ENCODE data around the gene GCLM.
"Not testable (repeated sequence)": the region's sequence is repeated elsewhere in the genome, so short reads cannot be mapped to it uniquely, and the experiment has no call there.

GCLM gene

GRCh38 chr1:93888900-93889299, 20.3 kb downstream of the GCLM start:
- DNase-seq: no peak

DNA sequence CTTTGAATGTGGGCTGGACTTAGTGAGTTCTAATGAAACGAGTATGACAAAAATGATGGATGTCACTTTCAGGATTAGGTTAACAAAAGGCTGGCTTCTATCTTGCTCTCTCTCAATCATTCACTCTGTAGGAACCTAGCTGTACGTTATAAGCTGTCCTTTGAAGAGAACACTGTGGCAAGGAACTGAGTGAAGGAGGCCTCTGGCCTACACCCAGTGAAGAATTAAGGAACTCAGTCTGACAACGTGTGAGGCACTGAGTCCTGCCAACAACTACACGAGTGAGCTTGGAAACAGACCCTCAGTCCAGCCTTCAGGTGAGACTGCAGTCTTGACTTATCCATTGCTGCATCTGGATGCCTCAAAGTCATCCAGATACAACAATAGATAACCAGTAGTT, 27.0 kb downstream of the GCLM start:
- DNase-seq: no peak

GRCh38 chr1:93880731-93881130, 28.5 kb downstream of the GCLM start:
- no peak for DNase-seq

DNA sequence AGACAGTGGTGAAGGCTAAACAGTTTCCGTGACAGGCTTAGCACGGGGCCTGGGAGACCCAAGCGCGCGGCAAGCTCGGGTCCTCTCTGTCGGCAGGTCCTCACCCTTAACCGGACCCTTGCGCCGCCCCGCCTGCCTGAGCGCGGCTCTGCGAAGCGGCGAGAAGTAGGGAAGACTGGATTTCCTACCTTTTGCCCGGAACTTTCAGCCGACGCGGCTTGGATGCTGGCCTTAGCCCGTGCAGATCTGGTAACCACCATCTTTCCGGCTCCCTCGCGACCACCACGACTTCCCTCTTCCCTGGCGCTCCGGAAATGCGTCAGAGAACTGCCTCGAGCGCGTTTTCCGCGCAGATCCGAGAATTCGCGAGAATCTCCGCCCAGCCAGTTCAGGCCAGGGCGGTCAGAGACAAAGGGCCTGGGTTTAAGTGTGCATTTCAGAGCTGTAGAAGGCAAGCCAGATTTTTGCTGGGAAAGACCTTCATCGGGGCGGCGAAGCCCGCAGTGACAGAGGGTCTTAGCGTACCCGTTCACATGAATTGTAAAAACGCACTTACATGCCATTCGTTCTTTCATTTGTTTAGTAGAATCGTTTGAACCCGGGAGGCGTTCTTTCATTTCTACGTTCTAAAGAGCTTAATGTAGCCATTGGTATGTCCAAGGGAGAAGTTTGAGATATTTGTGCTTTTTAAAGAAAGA, 30.2 kb downstream of the GCLM start, which contains the start of gene DNTTIP2:
DNTTIP2 (minus strand) TSS at position 318 of the 698 bp plus-strand sequence; CDS start at position 260, 58 bp downstream.
- peak; percentile 95 for DNase-seq

DNA sequence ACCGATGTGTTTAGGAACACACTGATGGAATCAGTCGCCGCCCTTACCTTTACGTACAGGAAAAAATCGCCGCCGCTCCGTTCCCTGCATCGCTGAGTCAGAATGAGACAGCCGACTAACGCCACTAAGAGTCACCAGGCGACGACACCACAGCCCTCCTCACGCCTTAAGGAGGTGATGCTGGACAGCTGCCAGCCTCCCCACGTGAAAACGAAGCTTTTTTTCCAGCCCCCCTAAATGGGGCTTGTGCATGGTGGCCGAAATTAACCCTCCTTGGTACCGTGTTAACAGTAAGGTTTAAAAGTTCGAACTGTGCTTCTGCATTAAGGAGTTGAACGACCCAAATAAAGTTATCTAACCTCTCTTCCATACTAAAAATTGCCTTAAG, 30.7 kb downstream of the GCLM start:
- DNase-seq: peak; percentile 84

DNA sequence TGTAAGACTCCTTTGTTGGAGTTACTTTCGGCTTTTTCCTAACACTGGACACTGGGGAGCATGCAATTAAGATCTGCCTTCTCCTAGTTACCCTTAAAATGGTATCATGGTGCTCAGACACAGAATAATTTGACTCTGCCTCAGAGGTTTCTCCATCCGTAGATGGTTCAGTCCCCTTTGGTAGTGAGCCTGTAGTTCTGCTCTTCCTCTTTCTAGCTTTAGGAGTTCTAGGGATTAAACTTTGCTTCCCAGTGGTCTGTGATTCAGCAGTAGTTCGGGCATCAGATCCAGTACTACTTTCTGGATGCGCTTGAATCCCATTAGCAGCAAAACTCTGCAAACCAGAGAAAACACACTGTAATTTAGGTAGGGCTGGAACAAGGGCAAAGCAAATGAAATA, 31.7 kb downstream of the GCLM start:
- no peak for DNase-seq

DNA sequence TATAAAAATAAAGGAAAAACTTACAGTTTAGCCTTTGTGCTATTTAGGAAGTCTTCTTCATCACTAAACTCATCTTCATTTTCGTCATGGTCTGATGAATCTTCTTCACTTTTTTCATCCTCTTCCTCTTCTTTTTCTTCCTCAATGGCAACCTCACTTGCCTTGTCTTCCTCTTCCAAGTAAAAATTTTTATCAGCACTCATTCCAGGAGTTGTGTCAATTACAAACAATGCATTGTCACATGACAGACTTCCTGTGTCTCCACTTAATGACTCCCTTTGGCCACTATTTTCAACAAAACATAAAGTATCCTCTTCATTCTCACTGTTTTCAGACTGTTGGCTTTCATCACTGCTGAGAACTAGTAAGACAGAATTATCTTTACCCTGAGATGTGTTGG, 33.0 kb downstream of the GCLM start:
- DNase-seq: no peak

DNA sequence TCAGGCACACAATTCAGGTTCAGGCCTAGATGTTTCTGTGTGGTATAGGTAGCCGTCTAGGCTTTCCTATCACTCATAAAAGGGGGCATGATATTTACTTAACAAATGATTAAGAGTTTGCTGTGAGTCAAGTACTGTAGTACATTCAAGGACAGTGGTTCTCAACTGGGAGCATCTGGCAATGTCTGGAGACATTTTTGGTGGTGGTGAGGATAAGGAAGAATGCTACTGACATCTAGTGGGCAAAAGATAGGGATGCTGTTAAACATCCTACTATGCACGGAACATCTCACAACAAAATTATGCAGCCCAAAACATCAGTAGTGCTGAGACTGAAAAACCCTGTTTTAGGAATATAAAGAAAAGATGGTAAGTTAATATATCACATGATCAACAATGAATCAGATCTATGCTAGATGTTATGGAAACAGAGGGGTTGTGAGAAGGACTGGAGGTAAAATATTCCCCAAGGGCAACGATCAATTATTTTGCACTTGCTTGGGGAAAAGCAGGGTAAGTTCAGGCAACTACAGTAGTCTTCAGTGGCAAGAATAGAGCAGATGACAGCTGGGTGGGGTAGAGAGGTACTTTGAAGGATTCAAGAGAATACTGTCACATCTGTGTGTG, 35.1 kb downstream of the GCLM start:
- no peak for DNase-seq

DNA sequence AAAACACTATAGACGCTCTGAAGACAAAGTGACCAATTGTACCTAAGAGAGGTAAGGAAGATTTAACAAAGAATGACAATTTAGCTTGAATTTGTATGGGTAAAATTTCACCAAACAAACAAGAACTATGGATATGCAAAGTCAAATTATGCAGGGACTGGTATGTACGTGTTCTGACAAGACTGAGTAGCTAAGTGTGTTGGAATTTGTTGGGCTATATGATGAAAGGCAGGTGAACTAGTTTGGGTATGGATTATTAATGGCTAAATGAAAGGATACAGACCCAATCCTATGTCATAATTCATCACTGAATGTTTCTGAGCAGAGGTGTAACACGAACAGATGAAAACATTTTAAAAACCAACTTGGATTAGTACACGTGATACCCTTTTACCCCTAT, 37.9 kb downstream of the GCLM start:
- DNase-seq: no peak

DNA sequence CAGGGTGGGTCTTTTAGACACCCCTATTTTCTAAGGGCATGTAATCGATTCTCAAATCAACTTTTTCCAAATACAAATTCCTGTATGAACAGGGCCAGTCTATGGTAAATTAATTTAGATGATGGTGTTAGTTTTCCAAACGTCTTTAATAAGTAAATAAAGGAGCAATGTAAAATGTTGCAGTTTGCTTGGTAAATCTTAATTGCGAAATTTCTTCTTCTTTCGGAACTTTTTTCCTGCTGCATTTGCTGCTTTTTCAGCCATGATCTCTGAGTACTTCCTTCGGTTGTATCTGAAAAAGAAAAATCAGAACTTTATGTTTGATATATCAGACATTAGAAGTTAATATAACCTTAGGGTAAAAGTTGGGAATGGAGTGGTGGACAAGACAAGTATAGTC, 39.6 kb downstream of the GCLM start:
- no peak for DNase-seq

- DNase-seq: not testable (repeated sequence)
Measured at GRCh38 chr1:93868492-93868891, 40.7 kb downstream of the GCLM start.

GRCh38 chr1:93865253-93865652, 44.0 kb downstream of the GCLM start:
- DNase-seq: no peak

DNA sequence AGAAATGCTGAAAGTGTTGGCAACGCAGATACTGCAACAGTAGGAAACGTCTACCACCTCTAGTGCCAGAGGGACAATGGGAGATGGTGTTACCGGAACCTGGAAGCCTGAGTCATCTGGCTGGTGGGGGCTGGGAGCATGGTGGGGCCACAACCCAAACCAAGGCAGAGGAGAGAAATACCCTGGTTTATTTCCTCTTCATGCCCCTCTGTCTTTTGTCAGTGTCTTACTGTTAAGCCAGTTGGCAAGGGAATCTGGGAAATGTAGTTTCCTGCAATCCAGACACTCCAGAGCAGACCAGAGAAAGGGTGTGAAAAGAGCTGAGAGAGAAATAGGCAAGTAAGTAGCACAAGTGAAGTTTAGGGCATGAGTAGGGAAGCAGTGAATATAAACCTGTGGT, 45.1 kb downstream of the GCLM start:
- DNase-seq: no peak

DNA sequence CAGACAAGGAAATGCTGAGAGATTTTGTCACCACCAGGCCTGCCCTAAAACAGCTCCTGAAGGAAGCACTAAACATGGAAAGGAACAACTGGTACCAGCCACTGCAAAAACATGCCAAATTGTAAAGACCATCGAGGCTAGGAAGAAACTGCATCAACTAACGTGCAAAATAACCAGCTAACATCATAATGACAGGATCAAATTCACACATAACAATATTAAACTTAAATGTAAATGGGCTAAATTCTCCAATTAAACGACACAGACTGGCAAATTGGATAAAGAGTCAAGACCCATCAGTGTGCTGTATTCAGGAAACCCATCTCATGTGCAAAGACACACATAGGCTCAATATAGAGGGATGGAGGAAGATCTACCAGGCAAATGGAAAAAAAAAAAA, 51.6 kb downstream of the GCLM start:
- DNase-seq: not testable (repeated sequence)

DNA sequence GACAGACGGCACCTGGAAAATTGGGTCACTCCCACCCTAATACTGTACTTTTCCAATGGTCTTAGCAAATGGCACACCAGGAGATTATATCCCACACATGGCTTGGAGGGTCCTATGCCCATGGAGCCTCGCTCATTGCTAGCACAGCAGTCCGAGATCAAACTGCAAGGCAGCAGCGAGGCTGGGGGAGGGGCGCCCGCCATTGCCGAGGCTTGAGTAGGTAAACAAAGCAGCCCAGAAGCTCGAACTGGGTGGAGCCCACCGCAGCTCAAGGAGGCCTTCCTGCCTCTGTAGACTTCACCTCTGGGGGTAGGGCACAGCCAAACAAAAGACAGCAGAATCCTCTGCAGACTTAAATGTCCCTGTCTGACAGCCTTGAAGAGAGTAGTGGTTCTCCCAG, 53.2 kb downstream of the GCLM start:
- DNase-seq: not testable (repeated sequence)

DNA sequence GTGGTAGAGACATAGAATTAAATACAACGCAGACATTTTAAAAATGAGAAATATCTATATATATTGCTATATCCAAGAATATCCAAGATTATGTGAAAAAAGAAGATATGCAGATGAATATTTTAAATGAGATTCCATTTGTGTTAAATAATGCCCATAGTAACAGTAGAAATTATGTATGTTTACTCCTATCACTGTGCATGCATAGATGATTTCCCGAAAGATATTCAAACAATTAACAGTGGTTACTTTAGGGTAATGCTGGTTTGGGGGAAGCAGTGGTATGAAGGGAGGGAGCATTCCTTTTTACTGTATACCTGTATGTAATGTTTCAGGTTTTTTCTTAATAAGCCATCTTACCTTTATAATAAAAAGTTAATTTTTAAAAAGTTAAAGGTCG, 55.3 kb downstream of the GCLM start:
- DNase-seq: no peak

GRCh38 chr1:93851878-93852277, 57.4 kb downstream of the GCLM start:
- DNase-seq: no peak

DNA sequence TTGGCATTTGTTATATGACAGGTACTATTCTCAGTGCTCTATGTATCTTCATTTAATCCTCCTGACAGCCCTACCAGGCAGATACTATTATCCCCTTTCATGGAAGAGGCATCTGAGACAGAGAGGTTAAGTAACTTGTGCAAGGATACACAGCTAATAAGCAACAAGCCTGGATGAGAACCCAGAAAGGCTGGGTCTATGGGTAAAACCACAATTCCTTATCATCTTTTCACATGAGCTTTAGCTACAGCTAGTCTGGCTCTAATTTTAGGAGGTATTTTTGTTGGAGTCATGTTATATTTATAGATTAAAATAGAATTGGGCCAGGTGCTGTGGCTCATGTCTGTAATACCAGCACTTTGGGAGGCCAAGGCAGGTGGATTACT, 57.9 kb downstream of the GCLM start:
- no peak for DNase-seq

GRCh38 chr1:93850687-93851326, 58.4 kb downstream of the GCLM start:
- DNase-seq: peak; percentile 71

GRCh38 chr1:93848350-93848883, 60.8 kb downstream of the GCLM start:
- no peak for DNase-seq

GRCh38 chr1:93847811-93848288, 61.4 kb downstream of the GCLM start:
- DNase-seq: peak; percentile 79

DNA sequence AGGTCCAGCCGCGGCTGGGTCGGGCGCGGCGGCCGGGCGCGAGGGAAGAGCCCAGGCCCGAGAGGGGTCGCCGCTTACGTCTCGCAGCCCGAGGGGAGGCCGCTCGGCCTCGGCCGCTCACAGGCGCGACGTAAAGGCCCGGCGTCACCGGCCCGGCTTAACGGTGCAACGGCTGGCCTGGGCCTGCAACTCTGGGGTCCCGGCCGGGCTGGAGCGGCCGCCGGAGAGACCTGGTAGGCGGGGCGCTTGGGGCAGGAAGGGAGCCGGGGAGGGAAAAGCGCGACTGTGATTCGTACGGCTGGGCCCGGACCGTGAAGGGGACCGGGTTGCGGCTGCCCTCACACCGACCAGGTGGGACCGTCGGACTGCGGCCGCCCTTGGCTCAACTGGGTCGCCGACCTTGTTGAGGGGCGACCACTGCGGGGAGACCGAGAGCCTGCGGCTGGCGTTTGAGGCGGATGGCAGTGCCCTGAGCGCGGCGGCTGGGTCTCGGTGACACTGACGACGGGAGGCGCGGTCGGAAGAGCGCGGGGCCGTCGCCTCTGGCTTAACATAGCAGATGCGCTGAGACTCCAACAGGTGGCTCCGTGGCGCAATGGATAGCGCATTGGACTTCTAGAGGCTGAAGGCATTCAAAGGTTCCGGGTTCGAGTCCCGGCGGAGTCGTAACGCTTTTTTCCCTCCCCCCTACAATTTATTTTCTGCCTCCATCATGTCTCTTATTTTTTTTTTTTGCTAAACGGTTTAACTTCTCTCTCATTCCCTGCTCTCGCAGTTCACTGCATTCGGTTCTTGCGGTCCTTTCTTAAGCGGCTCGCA, 62.0 kb downstream of the GCLM start:
- DNase-seq: peak; percentile 99

Measured in activated CD8-positive, alpha-beta memory T cell treated with anti-CD3 and anti-CD28 coated beads, Interleukin-2, amount 50 U/mL, for 48 hours (primary cell).